Fibroblast of pulmonary artery (primary cell): Measurements from ENCODE around the gene NDUFAF3.

Source experiments
- DNase-seq: peaks from one replicate; pipeline ENCODE4 v3.0.0-alpha.2; 2010; ENCODE audit warnings: low read depth
- H3K4me3 ChIP-seq: replicated peaks from 2 replicates; pipeline ENCODE4 v1.5.1; 2011; ENCODE audit warnings: low read depth, mild to moderate bottlenecking, control low read depth, low read length, moderate library complexity
- CTCF ChIP-seq: IDR thresholded peaks from 2 replicates; pipeline ENCODE4 v1.5.1; 2011; ENCODE audit warnings: mild to moderate bottlenecking, control low read depth, low read length, inconsistent platforms; ENCODE audit errors: missing control alignments

Gene NDUFAF3

GRCh38 chr3:48983096-48983495 is 38.8 kb upstream of the NDUFAF3 start:
- DNase-seq: no peak
- no peak overlapping the region for H3K4me3 ChIP-seq
- TF ChIP-seq CTCF: no peak

- no peak for TF ChIP-seq CTCF
- no peak for DNase-seq
- H3K4me3 ChIP-seq: no peak overlapping the region
These were observed 37.3 kb upstream of the NDUFAF3 start for GRCh38 chr3:48984663-48985062.

GRCh38 chr3:48985831-48986376 is 36.0 kb upstream of the NDUFAF3 start:
- TF ChIP-seq CTCF: no peak
- no peak overlapping the region for H3K4me3 ChIP-seq
- no peak for DNase-seq

GRCh38 chr3:48989126-48989795 is 32.7 kb upstream of the NDUFAF3 start:
- no peak for TF ChIP-seq CTCF
- no peak for DNase-seq
- H3K4me3 ChIP-seq: peak overlapping the region; percentile 69

- peak within 1 kb of the TSS; percentile 69 for H3K4me3 ChIP-seq
- peak; percentile 51 for TF ChIP-seq CTCF
- peak; percentile 95 for DNase-seq
These were observed 31.9 kb upstream of the NDUFAF3 start, which contains the start of gene P4HTM for GRCh38 chr3:48989796-48990635. TSS of gene P4HTM (plus strand) at chr3:48990241. CDS start at chr3:48990257, 16 bp downstream.

GRCh38 chr3:48990636-48991469 is 31.1 kb upstream of the NDUFAF3 start:
- H3K4me3 ChIP-seq: peak overlapping the region; percentile 69
- peak; percentile 20 for DNase-seq
- TF ChIP-seq CTCF: no peak
